Measurements from ENCODE around the gene DKK1. TPM values are rescaled to one million over a fixed set of nuclear protein-coding genes. Genes with fewer than 3 reads are reported as not detected.
A peak's percentile ranks its signal among the peaks of the same experiment; 100 is the strongest.
"Not testable (repeated sequence)": the region's sequence is repeated elsewhere in the genome, so short reads cannot be mapped to it uniquely, and the experiment has no call there.

DKK1 gene
- total and polyA plus RNA-seq, 2 of the 13 experiments (the other 11 are each of a cell fraction or from before 2014, with no cell fraction given): 123 to 262 TPM

- TF ChIP-seq, protein P1, sequence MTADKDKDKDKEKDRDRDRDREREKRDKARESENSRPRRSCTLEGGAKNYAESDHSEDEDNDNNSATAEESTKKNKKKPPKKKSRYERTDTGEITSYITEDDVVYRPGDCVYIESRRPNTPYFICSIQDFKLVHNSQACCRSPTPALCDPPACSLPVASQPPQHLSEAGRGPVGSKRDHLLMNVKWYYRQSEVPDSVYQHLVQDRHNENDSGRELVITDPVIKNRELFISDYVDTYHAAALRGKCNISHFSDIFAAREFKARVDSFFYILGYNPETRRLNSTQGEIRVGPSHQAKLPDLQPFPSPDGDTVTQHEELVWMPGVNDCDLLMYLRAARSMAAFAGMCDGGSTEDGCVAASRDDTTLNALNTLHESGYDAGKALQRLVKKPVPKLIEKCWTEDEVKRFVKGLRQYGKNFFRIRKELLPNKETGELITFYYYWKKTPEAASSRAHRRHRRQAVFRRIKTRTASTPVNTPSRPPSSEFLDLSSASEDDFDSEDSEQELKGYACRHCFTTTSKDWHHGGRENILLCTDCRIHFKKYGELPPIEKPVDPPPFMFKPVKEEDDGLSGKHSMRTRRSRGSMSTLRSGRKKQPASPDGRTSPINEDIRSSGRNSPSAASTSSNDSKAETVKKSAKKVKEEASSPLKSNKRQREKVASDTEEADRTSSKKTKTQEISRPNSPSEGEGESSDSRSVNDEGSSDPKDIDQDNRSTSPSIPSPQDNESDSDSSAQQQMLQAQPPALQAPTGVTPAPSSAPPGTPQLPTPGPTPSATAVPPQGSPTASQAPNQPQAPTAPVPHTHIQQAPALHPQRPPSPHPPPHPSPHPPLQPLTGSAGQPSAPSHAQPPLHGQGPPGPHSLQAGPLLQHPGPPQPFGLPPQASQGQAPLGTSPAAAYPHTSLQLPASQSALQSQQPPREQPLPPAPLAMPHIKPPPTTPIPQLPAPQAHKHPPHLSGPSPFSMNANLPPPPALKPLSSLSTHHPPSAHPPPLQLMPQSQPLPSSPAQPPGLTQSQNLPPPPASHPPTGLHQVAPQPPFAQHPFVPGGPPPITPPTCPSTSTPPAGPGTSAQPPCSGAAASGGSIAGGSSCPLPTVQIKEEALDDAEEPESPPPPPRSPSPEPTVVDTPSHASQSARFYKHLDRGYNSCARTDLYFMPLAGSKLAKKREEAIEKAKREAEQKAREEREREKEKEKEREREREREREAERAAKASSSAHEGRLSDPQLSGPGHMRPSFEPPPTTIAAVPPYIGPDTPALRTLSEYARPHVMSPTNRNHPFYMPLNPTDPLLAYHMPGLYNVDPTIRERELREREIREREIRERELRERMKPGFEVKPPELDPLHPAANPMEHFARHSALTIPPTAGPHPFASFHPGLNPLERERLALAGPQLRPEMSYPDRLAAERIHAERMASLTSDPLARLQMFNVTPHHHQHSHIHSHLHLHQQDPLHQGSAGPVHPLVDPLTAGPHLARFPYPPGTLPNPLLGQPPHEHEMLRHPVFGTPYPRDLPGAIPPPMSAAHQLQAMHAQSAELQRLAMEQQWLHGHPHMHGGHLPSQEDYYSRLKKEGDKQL (CRISPR knock-in tag; IDR thresholded peaks at IDR 0.05; ENCODE audit: low read depth): peak; percentile 32; the same call in 1 of the 2 replicates
- TF ChIP-seq ZNF441 (CRISPR knock-in tag; IDR thresholded peaks at IDR 0.05; ENCODE audit: borderline replicate concordance): peak; percentile 38; the same call in 1 of the 2 replicates
- peak; percentile 39; the same call in 1 of the 2 replicates for TF ChIP-seq GABPB1 (CRISPR knock-in tag; IDR thresholded peaks at IDR 0.05)
- TF ChIP-seq BCL3 (CRISPR knock-in tag; IDR thresholded peaks at IDR 0.05): 0 out of 2 replicates have a peak, but pooled peaks have one; percentile 31
- TF ChIP-seq ZNF205 (CRISPR knock-in tag; IDR thresholded peaks at IDR 0.05): 0 out of 2 replicates have a peak, but pooled peaks have one; percentile 28
- 0 out of 2 replicates have a peak, but pooled peaks have one; percentile 33 for TF ChIP-seq ZSCAN20 (CRISPR knock-in tag; IDR thresholded peaks at IDR 0.05; ENCODE audit: borderline replicate concordance)
- peak; percentile 50; the same call in 1 of the 2 replicates for TF ChIP-seq ZNF20 (CRISPR knock-in tag; IDR thresholded peaks at IDR 0.05)
- TF ChIP-seq TCF12 (IDR thresholded peaks at IDR 0.05): not testable (repeated sequence)
- 0 out of 2 replicates have a peak, but pooled peaks have one; percentile 46 for TF ChIP-seq TCF12 (CRISPR knock-in tag; IDR thresholded peaks at IDR 0.05)
- peak; percentile 85 for TF ChIP-seq ZBTB7B (CRISPR knock-in tag; IDR thresholded peaks at IDR 0.05)
- peak; percentile 98 for TF ChIP-seq ZNF292 (CRISPR knock-in tag; IDR thresholded peaks at IDR 0.05; ENCODE audit: borderline replicate concordance, low read depth)
- TF ChIP-seq TBX3 (IDR thresholded peaks at IDR 0.05; ENCODE audit: borderline replicate concordance): peak; percentile 37; the same call in 1 of the 2 replicates
- peak; percentile 90 for TF ChIP-seq PITX1 (CRISPR knock-in tag; IDR thresholded peaks at IDR 0.05)
- TF ChIP-seq FOXC1 (CRISPR knock-in tag; IDR thresholded peaks at IDR 0.05; ENCODE audit: borderline replicate concordance): peak; percentile 73; the same call in 1 of the 2 replicates
- peak; percentile 76; the same call in 1 of the 2 replicates for TF ChIP-seq MYC (CRISPR knock-in tag; IDR thresholded peaks at IDR 0.05; ENCODE audit: borderline replicate concordance)
- peak; percentile 54 for TF ChIP-seq ELF3 (CRISPR knock-in tag; IDR thresholded peaks at IDR 0.05)
- TF ChIP-seq ZNF773 (CRISPR knock-in tag; IDR thresholded peaks at IDR 0.05; ENCODE audit: borderline replicate concordance): 0 out of 2 replicates have a peak, but pooled peaks have one; percentile 21
- TF ChIP-seq MIER3 (CRISPR knock-in tag; IDR thresholded peaks at IDR 0.05; ENCODE audit: borderline replicate concordance): peak; percentile 76; the same call in 1 of the 2 replicates
Observed at GRCh38 chr10:52365547-52366432, 51.7 kb downstream of the DKK1 start (continued).

All from HepG2 (cell line).